Mucosa of descending colon (tissue), 3 donors: Measurements from ENCODE around the gene CAPZA2. TPM values are rescaled to one million over a fixed set of nuclear protein-coding genes. Genes with fewer than 3 reads are reported as not detected.

Experiments
- ATAC-seq: fragments of 200-7000 bp; cut with Tn5 transposase; one replicate; pipeline ENCODE4 v1.9.1; 2020; ENCODE audit warnings: mild to moderate bottlenecking, moderate library complexity
- DNase-seq, 3 donors: peaks; one replicate each; pipeline ENCODE4 v3.0.0-alpha.2; 2020
- H3K36me3 ChIP-seq: fragments of 200-600 bp; one replicate; pipeline ENCODE4 v1.8.0; 2021; ENCODE audit warnings: low read depth, mild to moderate bottlenecking
- H3K4me1 ChIP-seq: fragments of 200-600 bp; one replicate; pipeline ENCODE4 v1.8.0; 2021; ENCODE audit warnings: low read depth, mild to moderate bottlenecking
- H3K4me3 ChIP-seq: fragments of 200-600 bp; one replicate; pipeline ENCODE4 v1.8.0; 2021; ENCODE audit warnings: mild to moderate bottlenecking
- H3K9me3 ChIP-seq: fragments of 200-600 bp; one replicate; pipeline ENCODE4 v1.8.0; 2021; ENCODE audit warnings: mild to moderate bottlenecking
- CTCF ChIP-seq: fragments of 200-600 bp; IDR thresholded peaks from one replicate; pipeline ENCODE4 v1.8.0; 2022; ENCODE audit warnings: antibody characterized with exemption, mild to moderate bottlenecking
- intact Hi-C, 2 donors: fragments of 100-400 bp; cut with DNase I in 1 of 2; cut with micrococcal nuclease in 1 of 2; formaldehyde crosslinking; loops; one replicate each; pipeline versions ENCODE4 v1.11.0 to v1.11.1; 2022; cut with DNase I, micrococcal nuclease
- total RNA-seq, 3 donors: library from RNA; stranded (reverse); fragmentation: NEBNext Ultra II Directional in 2 of 3; extraction: Animal tissue kit (Norgen Biotek cat#: 25700) in 2 of 3; gene quantifications; one replicate each; pipeline versions ENCODE4 v1.2.1 to v1.2.4, GENCODE V29; 2021 to 2023
- donor health status: DM: no; HTN: no; CAD: no; lungs with moderate emphysema.
- donor health status: DM: no; HTN: no; CAD: no.
- donor health status: DM: no; HTN: yes; CAD: no.

The CAPZA2 gene
- total RNA-seq, 3 donors from 2014 or later, result 161 to 303 (median 221) TPM

GRCh38 chr7:116851175-116851574 lies 11.2 kb upstream of the CAPZA2 start:
- H3K4me1 ChIP-seq, result no peaks in the 10 kb centered on the region
- intact Hi-C loops, result no loop called here
- no peak for DNase-seq
- H3K36me3 ChIP-seq, result no peaks in the 10 kb centered on the region
- TF ChIP-seq CTCF, result no peak
- no peaks in the 10 kb centered on the region for H3K9me3 ChIP-seq
- ATAC-seq, result no peak
- no peak overlapping the region for H3K4me3 ChIP-seq

- H3K9me3 ChIP-seq, result no peaks in the 10 kb centered on the region
- no peak for TF ChIP-seq CTCF
- intact Hi-C loops, result no loop called here
Observed at GRCh38 chr7:116851671-116852070, 10.7 kb upstream of the CAPZA2 start.

GRCh38 chr7:116854132-116854531 lies 8.3 kb upstream of the CAPZA2 start:
- Histone ChIP-seq H3K36me3 (no peaks in the 10 kb centered on the region), H3K4me3 (no peak overlapping the region), H3K9me3 (no peaks in the 10 kb centered on the region), H3K4me1 (no peaks in the 10 kb centered on the region)
- intact Hi-C loops, result no loop called here
- no peak for TF ChIP-seq CTCF
- ATAC-seq (no peak), DNase-seq (no peak)

More at GRCh38 chr7:116851671-116852070, 10.7 kb upstream of the CAPZA2 start:
- H3K4me1 ChIP-seq, result no peaks in the 10 kb centered on the region
- no peak overlapping the region for H3K4me3 ChIP-seq
- H3K36me3 ChIP-seq, result no peaks in the 10 kb centered on the region
- no peak for DNase-seq
- ATAC-seq, result no peak

GRCh38 chr7:116857052-116857451 lies 5.3 kb upstream of the CAPZA2 start:
- ATAC-seq (no peak), DNase-seq (no peak)
- Histone ChIP-seq H3K4me1 (no peaks in the 10 kb centered on the region), H3K36me3 (no peaks in the 10 kb centered on the region), H3K9me3 (no peaks in the 10 kb centered on the region), H3K4me3 (no peak overlapping the region)
- no peak for TF ChIP-seq CTCF
- intact Hi-C loops, result no loop called here

GRCh38 chr7:116859323-116859722 lies 3.1 kb upstream of the CAPZA2 start:
- Histone ChIP-seq H3K4me1 (peaks cover 7% of the 10 kb centered on the region), H3K4me3 (no peak overlapping the region), H3K36me3 (no peaks in the 10 kb centered on the region), H3K9me3 (no peaks in the 10 kb centered on the region)
- no peak for ATAC-seq
- intact Hi-C loops, result no loop called here
- no peak for DNase-seq
- no peak for TF ChIP-seq CTCF

- no peaks in the 10 kb centered on the region for H3K9me3 ChIP-seq
- no peak overlapping the region for H3K4me3 ChIP-seq
Observed at GRCh38 chr7:116861717-116862116, 670 bp upstream of the CAPZA2 start.

More at GRCh38 chr7:116861717-116862116, 670 bp upstream of the CAPZA2 start:
- no peak for TF ChIP-seq CTCF
- DNase-seq, result peak in 1 of 3 donors; percentile 16
- no peak for ATAC-seq
- intact Hi-C loops, result loop anchor here in 1 of 2 donors (5.0 kb wide), 1 partner anchor 91 kb away; the partner anchor contains the start of gene ST7
- H3K36me3 ChIP-seq, result no peaks in the 10 kb centered on the region
- peaks cover 8% of the 10 kb centered on the region for H3K4me1 ChIP-seq
